HS-5 (cell line): ENCODE measurements around the gene ZNF135.

Source experiments
- DNase-seq: peaks from one replicate; pipeline ENCODE4 v3.0.0-alpha.2; 2012; ENCODE audit warnings: low read depth

The ZNF135 gene

DNA sequence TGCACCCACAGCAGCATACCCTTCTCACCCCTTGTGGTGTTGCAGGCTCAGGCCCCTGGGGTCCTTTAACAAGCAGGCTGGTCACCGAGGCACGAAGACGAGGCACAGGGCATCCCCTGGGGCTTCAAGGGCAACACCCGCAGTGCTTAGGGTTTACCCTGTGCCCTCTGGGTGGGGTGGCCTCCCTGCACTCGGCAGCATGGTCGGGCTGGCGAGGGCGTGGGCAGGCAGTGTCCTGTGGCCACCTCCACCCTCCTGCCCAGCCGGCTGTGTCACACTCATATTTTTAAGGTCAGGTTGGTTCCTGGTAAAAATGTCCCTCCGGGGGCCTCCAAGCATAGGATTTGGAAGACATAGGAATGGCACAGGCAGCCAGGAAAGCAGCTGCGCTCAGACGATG lies 11.4 kb upstream of the ZNF135 start:
- DNase-seq: no peak

DNA sequence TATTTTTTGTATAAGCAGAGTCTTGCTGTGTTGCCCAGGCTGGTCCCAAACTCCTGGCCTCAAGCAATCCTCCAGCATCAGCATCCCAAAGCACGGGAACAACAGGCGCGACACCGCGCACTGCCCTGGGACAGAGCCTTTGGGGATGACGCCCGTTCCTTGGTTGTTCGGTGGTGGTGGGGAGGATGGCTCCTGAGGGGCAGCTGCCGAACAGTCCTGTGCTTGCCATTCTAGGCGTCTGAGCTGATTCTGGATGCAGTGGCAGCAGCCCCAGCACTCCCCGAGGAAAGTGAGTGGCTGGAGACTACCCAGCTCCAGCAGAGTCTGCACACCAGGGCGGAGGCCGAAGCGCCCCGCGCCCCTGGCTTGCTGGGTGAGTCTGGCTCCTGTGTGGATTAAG lies 6.8 kb upstream of the ZNF135 start:
- no peak for DNase-seq

DNA sequence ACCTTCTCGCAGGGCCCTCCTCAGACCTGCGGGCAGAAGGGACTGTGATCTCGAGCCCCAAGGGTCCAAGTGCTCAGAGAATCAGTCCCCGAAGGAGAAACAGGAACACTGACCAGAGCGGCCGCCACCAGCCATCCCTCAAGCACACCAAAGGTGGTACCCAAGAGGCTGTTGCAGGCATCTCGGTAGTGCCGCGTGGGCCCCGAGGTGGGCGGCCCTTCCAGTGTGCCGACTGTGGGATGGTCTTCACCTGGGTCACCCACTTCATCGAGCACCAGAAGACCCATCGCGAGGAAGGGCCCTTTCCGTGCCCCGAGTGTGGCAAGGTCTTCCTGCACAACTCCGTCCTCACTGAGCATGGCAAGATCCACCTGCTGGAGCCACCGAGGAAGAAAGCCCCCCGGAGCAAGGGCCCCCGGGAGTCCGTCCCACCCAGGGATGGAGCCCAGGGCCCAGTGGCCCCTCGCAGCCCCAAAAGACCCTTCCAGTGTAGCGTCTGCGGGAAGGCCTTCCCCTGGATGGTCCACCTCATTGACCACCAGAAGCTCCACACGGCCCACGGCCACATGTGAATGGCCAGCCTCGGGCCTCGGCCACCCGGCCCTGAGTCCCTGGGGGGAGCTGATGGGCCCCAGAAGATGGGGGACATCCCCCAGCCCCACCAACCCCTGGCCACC lies 5.5 kb upstream of the ZNF135 start:
- DNase-seq: no peak

- DNase-seq: no peak
These were observed 3.9 kb upstream of the ZNF135 start for GRCh38 chr19:58054901-58055874.

- DNase-seq: no peak
These were observed 2.8 kb upstream of the ZNF135 start for GRCh38 chr19:58056261-58056660.

DNA sequence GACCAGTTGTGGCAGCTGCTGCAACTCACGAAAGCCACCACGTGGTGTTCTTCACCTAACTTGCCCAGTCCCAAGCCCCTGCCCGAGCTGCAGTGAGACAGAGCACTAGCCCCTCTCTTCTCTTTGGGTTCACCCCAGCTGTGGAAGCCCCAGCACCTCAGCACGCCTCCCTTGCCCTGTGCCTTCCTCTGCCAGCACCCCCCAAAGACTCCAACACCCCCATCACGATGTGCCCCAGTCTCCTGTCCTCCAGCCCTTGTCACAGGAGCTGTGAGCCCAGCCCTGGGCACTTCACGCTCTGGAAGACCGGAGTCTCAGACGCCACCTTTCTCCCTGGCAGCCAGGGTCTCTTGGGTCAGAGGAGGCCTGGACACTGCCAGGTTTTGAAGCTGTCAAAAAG lies 2.2 kb upstream of the ZNF135 start:
- no peak for DNase-seq

DNA sequence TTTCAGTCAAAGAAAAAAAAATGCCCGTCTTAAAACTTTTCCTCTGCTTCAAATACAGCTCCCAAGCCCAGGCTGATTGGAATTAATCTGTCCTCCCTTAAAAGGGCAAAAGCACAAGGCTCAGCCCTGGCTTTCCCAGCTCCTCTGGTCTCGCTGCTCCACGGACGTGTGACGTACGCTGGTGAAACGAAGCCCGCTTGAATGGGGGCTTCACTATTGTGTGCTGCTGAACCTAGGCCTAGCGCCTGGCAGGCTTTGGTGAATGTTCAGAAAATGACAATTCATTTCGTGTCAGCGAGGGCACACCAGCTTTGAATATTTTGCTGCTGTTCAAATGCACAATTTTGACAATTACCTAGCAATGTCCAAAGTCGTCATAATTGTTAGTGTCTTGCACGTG lies 615 bp upstream of the ZNF135 start:
- DNase-seq: no peak

GRCh38 chr19:58059671-58060078 lies 593 bp downstream of the ZNF135 start:
- DNase-seq: no peak

GRCh38 chr19:58060231-58060630 lies 1.1 kb downstream of the ZNF135 start:
- no peak for DNase-seq

GRCh38 chr19:58063712-58064111 lies 4.6 kb downstream of the ZNF135 start:
- DNase-seq: no peak

DNA sequence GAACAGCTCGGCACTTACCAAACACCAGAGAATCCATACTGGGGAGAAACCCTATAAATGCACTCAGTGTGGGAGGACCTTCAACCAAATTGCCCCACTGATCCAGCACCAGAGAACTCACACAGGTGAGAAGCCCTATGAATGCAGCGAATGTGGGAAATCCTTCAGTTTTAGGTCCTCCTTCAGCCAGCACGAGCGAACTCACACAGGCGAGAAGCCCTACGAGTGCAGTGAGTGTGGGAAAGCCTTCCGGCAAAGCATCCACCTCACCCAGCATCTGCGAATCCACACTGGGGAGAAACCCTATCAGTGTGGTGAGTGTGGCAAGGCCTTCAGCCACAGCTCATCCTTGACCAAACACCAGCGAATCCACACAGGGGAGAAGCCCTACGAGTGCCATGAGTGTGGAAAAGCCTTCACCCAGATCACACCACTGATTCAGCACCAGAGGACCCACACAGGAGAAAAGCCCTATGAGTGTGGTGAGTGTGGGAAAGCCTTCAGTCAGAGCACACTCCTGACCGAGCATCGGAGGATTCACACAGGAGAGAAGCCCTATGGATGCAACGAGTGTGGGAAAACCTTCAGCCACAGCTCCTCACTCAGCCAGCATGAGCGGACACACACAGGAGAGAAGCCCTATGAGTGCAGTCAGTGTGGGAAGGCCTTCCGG lies 8.3 kb downstream of the ZNF135 start:
- no peak for DNase-seq

GRCh38 chr19:58079792-58080191 lies 20.7 kb downstream of the ZNF135 start:
- no peak for DNase-seq

DNA sequence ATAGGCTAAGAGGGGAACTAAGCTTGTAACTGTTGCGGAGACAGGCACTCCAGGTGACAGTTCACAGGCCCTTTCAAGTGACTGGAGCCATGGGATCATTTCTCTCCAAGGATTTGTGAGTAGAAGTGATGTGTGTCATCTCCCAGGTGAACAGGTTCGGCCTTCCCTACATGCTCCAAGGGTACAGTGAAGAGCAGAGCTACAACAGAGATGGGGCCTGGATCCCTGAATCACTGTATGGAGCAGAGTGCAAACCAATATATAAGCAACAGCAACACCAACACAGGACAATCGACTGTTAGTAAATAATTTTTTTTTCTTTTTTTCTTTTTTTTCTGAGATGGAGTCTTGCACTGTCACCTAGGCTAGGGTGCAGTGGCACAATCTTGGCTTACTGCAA lies 23.9 kb downstream of the ZNF135 start:
- no peak for DNase-seq

GRCh38 chr19:58084596-58085347 lies 25.7 kb downstream of the ZNF135 start:
- DNase-seq: no peak

- no peak for DNase-seq
These were observed 26.3 kb downstream of the ZNF135 start for GRCh38 chr19:58085348-58085875.

DNA sequence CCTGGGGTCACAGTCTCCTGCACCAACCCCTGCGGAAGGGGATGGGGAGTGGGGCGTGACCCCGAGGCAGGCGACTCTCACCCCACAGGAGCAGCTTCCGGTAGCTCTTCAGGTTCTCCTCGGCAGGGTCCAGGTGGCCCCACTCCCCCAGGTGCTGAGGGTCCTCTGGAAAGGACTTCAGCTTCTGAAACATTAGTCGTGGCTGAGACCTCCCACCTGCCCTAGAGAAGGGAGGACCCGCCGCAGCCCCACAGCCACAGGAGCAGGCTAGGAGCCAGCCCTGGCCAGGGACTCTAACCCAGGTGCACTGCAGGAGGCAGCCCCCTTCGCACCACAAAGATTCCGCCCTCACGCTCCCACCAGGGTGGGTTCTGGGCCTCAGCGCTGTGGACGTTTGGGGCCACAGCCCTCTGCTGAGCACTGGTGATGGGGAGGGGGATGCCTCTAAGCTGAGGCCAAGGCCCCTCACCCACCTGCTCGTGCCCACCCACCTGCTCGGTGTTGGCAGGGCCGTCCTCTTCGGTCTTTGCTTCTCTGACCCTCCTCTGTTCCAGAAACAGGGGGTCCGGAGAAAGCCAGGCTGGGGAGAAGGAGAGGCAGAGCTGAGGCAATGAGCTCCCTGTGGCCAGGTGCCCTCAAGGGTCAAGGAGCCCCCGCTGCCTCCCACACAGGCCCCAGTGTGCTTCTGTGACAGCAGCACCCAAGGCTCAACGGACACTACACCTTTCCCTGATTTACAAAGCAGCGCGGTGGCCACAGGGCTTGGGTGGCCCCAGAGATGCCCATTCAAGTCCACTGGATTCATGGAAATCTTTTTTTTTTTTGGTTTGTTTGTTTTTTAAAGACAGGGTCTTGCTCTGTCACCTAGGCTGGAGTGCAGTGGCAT lies 28.0 kb downstream of the ZNF135 start:
- DNase-seq: no peak

- DNase-seq: no peak
These were observed 29.5 kb downstream of the ZNF135 start for GRCh38 chr19:58088521-58089052.

DNA sequence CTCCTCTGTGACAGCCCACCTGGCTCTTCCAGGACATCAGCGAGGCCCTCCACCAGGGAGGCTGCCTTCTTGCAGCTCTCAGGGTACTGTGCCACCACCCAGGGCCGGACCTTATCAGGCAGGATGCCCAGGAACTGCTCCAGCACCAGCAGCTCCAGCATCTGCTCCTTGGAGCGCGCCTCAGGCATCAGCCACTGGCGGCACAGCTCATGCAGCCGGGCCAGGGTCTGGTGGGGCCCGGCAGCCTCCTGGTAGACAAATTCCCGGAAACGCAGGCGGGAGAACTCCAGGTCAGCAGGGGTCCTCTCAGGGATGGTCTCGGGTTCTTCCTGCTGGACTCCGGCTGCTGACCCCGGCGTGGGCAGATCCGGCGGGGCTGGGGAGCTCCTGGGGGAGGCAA lies 30.8 kb downstream of the ZNF135 start:
- no peak for DNase-seq

DNA sequence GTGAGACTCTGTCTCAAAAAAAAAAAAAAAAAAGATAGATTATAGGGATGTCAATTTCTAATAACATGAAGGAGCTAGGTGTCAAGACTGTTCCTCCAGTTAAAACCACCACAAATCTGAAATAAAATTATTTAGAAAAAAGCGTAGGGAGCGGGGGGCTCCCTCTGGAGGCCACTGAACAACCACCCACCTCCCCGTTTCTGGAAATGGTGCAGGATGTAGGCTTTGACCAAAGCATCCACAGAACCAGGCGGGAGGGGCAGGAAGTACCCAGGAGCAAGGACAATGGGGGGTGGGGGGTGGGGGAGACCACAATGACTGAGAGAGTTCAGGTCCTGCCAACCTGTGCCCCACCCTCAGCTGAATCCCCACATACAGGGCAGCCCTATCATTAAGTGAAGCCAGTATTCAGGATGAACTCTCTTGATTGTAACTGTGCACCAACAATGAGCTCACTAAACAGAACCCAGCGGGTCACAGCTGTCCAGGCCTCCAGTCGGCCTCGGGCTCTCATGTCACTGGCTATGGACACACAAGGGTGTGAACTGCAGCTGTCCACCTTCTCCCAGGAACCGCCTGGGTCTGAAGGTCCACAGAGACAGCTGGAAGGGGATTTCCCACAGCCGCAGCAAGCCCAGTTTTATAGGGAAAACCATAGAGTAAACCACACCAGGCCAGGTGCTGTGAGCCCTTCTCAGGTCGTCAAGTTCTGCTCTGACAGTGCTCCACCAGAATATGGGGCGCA lies 32.3 kb downstream of the ZNF135 start:
- DNase-seq: no peak

DNA sequence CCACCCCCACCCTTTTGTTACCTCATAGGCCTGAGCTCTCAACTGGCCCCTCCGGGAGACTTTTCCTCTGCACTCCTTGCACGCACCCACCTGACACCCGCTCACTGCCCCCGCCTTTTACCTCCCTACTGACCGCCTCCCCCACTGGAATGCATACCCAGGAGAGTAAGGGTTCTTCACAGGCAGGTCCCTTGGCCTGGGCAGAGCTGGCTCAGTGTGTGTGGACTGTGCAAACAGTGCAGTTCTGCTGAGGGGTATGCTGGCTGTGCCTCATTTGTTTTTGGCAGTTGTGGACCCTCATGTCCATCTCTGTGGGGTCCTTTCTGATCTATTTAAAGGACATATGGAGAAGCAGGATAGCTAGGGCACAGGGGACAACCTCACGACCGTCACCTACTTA lies 34.0 kb downstream of the ZNF135 start:
- DNase-seq: no peak
